ENCODE measurements around the gene SHMT2. TPM values are rescaled to one million over a fixed set of nuclear protein-coding genes. Genes with fewer than 3 reads are reported as not detected.

SHMT2 gene
- total and polyA plus RNA-seq, 9 of the 15 experiments (the other 6 are each of a cell fraction or from before 2014, with no cell fraction given) = 46.1 to 319 (median 115) TPM

DNA sequence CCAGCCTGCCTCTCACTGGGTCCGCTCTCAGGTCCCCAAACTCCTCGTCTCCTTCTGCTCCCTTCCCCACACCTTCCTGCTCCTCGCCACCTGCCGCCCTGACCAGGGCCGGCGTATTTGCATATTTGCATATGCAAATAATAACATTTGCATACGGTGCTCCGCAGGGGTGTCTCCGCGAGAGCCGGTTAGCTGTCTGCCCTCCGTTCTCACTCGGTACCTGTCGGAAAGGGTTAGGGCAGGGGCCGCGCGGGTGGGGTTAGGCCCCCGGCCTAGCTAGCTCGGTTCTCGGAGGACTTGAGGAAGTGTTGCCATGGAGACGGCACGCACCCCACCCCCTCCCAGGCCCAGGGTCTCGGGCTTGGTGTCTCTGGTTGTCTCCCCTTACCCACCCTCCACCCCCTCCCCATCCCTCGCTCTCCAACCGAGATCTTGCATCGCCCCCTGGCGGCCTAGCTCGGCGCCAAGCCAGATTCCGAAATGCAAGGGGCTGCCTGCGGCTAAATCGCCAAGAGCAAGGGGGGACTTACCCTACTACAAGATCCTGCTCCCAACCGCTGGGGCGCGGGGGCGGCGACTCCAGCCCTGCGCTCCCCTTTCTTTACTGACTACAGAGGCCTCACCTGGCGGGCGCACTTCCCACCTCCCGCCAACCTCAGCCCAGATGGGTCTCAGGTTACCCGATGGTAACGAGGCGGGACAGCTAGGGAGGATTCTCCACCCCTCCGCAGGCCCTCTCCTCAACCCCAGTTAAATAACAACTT is 13.4 kb downstream of the SHMT2 start:
- no peaks in the 10 kb centered on the region for H3K79me2 ChIP-seq (ENCODE audit: control insufficient read depth, insufficient read depth, low read length)
- BruUV-seq (replicated peaks) = no TSS peak
- ATAC-seq (peak; percentile 73), FAIRE-seq (peak; percentile 83), DNase-seq (ENCODE audit: extremely low read depth in 1 of 4, low spot score in 3 of 4) (peak; percentile 62 to 87 (median 72))
- ChIA-PET CTCF (ENCODE audit: low intra/inter-chr PET ratio) (interaction anchor here (0.7 to 4.4 kb wide), 4 partner anchors 27 to 1053 kb away, joined by 3 to 80 read pairs (median 4); no protein-coding TSS in a partner anchor), POLR2A (interaction anchor here (0.5 to 1.5 kb wide), 12 partner anchors 9 to 293 kb away, joined by 3 to 8 read pairs (median 3); partner anchors contain the start of genes INHBE and SHMT2)
- H3K27me3 ChIP-seq (ENCODE audit: control insufficient read depth in 2 of 2, insufficient read depth in 2 of 2, low read length in 2 of 2) = peaks cover 2 to 23% of the 10 kb centered on the region in 2 experiments; a peak in 3 of 5 replicates
- no peak overlapping the region for H3K27ac ChIP-seq (ENCODE audit: extremely low read depth, low read depth, low read length)
- H3K9me3 ChIP-seq (replicated peaks; ENCODE audit: control insufficient read depth, insufficient read depth, low read depth, low read length) = no peaks in the 10 kb centered on the region
- peak overlapping the region; percentile 40 for H3K4me3 ChIP-seq
- intact Hi-C loops (cut with micrococcal nuclease) (loop anchor here (1.0 to 10.0 kb wide), 4 partner anchors 30 to 166 kb away; partner anchors contain the start of genes LRP1 and NEMP1), in situ Hi-C loops (cut with MboI) (loop anchor here (5.0 kb wide), 1 partner anchor 36 kb away; no protein-coding TSS in a partner anchor)
- peaks cover 37 to 71% of the 10 kb centered on the region in 2 experiments for H3K4me1 ChIP-seq (replicated peaks in 1 of 2; ENCODE audit: control insufficient read depth in 2 of 2, insufficient read depth in 2 of 2, low read length in 2 of 2)
- H4K20me1 ChIP-seq (replicated peaks; ENCODE audit: control insufficient read depth, insufficient read depth, low read length) = peaks cover 4% of the 10 kb centered on the region; the same call in 1 of the 2 replicates
- H2AFZ ChIP-seq (ENCODE audit: low read depth, low read length) = peak overlapping the region; percentile 67
- peak overlapping the region; percentile 35 to 90; a peak in 3 of 4 replicates for H3K9ac ChIP-seq (ENCODE audit: insufficient read depth in 1 of 2, low read depth in 2 of 2, low read length in 2 of 2)
- under 1% methylated on average over 36 of the region's 45 CpGs for WGBS (ENCODE audit: insufficient coverage, low coverage, missing lambda C conversion rate)
- H3K4me2 ChIP-seq (ENCODE audit: insufficient read depth, low read length) = peak overlapping the region; percentile 79
- no peaks in the 10 kb centered on the region for H3K36me3 ChIP-seq (ENCODE audit: control insufficient read depth, insufficient read depth, low read length)
- no peaks in the 10 kb centered on the region for H3K9me1 ChIP-seq (ENCODE audit: control insufficient read depth, insufficient read depth, low read length)
- TF ChIP-seq KLF1 (tag; IDR thresholded peaks at IDR 0.05) = no peak
- no peak for TF ChIP-seq GTF2F1 (IDR thresholded peaks at IDR 0.05; ENCODE audit: low read depth, low read length)
- peak; percentile 22; the same call in 1 of the 2 replicates for TF ChIP-seq ZNF143 (CRISPR knock-in tag; IDR thresholded peaks at IDR 0.05)
- TF ChIP-seq SPI1 (IDR thresholded peaks at IDR 0.05; ENCODE audit: borderline replicate concordance, low read depth, low read length) = no peak
- TF ChIP-seq ZNF239 (CRISPR knock-in tag; IDR thresholded peaks at IDR 0.05) = no peak
- TF ChIP-seq, protein P1, sequence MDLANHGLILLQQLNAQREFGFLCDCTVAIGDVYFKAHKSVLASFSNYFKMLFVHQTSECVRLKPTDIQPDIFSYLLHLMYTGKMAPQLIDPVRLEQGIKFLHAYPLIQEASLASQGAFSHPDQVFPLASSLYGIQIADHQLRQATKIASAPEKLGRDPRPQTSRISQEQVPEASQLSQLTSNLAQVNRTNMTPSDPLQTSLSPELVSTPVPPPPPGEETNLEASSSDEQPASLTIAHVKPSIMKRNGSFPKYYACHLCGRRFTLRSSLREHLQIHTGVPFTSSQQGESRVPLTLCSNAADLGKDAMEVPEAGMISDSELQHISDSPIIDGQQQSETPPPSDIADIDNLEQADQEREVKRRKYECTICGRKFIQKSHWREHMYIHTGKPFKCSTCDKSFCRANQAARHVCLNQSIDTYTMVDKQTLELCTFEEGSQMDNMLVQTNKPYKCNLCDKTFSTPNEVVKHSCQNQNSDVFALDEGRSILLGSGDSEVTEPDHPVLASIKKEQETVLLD (IDR thresholded peaks at IDR 0.05) = no peak
- no peak for TF ChIP-seq ZNF75A (CRISPR knock-in tag; IDR thresholded peaks at IDR 0.05)
- no peak for TF ChIP-seq MCM7 (IDR thresholded peaks at IDR 0.05)
- TF ChIP-seq SRSF1 (IDR thresholded peaks at IDR 0.05; ENCODE audit: low read depth, low read length) = no peak
- TF ChIP-seq, protein P2, sequence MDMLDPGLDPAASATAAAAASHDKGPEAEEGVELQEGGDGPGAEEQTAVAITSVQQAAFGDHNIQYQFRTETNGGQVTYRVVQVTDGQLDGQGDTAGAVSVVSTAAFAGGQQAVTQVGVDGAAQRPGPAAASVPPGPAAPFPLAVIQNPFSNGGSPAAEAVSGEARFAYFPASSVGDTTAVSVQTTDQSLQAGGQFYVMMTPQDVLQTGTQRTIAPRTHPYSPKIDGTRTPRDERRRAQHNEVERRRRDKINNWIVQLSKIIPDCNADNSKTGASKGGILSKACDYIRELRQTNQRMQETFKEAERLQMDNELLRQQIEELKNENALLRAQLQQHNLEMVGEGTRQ (CRISPR knock-in tag; IDR thresholded peaks at IDR 0.05) = no peak
- no peak for TF ChIP-seq SMARCB1 (IDR thresholded peaks at IDR 0.05; ENCODE audit: insufficient read length, low read depth)
- TF ChIP-seq ZNF324 (CRISPR knock-in tag; IDR thresholded peaks at IDR 0.05) = no peak
- TF ChIP-seq ZNF785 (CRISPR knock-in tag; IDR thresholded peaks at IDR 0.05) = no peak
- no peak for TF ChIP-seq ZNF695 (CRISPR knock-in tag; IDR thresholded peaks at IDR 0.05)
- TF ChIP-seq, protein P3, sequence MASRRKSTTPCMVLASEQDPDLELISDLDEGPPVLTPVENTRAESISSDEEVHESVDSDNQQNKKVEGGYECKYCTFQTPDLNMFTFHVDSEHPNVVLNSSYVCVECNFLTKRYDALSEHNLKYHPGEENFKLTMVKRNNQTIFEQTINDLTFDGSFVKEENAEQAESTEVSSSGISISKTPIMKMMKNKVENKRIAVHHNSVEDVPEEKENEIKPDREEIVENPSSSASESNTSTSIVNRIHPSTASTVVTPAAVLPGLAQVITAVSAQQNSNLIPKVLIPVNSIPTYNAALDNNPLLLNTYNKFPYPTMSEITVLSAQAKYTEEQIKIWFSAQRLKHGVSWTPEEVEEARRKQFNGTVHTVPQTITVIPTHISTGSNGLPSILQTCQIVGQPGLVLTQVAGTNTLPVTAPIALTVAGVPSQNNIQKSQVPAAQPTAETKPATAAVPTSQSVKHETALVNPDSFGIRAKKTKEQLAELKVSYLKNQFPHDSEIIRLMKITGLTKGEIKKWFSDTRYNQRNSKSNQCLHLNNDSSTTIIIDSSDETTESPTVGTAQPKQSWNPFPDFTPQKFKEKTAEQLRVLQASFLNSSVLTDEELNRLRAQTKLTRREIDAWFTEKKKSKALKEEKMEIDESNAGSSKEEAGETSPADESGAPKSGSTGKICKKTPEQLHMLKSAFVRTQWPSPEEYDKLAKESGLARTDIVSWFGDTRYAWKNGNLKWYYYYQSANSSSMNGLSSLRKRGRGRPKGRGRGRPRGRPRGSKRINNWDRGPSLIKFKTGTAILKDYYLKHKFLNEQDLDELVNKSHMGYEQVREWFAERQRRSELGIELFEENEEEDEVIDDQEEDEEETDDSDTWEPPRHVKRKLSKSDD (conservative IDR thresholded peaks at IDR 0.05; ENCODE audit: low read length) = no peak
- TF ChIP-seq SIRT6 (IDR thresholded peaks at IDR 0.05; ENCODE audit: low read depth, low read length) = no peak

Data from K562 (cell line).